Keratinocyte (primary cell): ENCODE measurements around the gene ITGAX.
"Not testable (repeated sequence)": the region's sequence is repeated elsewhere in the genome, so short reads cannot be mapped to it uniquely, and the experiment has no call there.

Source experiments
- CTCF ChIP-seq, 3 experiments: IDR thresholded peaks in 1 of 3; conservative IDR thresholded peaks in 1 of 3; optimal IDR thresholded peaks in 1 of 3; 2 replicates in 2 of 3; 3 replicates in 1 of 3; pipeline versions ENCODE3 to v1.5.1; 2011; ENCODE audit warnings: low read length in 3 of 3, mild to moderate bottlenecking in 3 of 3, moderate library complexity in 2 of 3, control low read depth in 1 of 3, inconsistent platforms in 1 of 3; ENCODE audit not compliant: insufficient read depth in 2 of 3; ENCODE audit errors: extremely low read depth in 1 of 3
- EZH2 ChIP-seq: IDR thresholded peaks from one replicate; pipeline ENCODE4 v1.6.1; 2012; ENCODE audit warnings: inconsistent platforms, mild to moderate bottlenecking, low read length, moderate library complexity

- not testable (repeated sequence) for TF ChIP-seq CTCF (optimal IDR thresholded peaks at IDR 0.05 in 1 of 3, IDR thresholded peaks at IDR 0.05 in 1 of 3, conservative IDR thresholded peaks at IDR 0.05 in 1 of 3; ENCODE audit: extremely low read depth in 1 of 3, insufficient read depth in 2 of 3, low read length in 3 of 3); EZH2
These were observed 16.8 kb upstream of the ITGAX start for GRCh38 chr16:31338166-31338685.
